H1 (cell line): ENCODE data around the gene CHP2. TPM values are rescaled to one million over a fixed set of nuclear protein-coding genes. Genes with fewer than 3 reads are reported as not detected.

Experiments
- CTCF ChIA-PET: fragments of 300-600 bp; sonication (Branson Sonifier 250); formaldehyde crosslinking; loops from one replicate; lab custom pipeline; 2021; ENCODE audit not compliant: partially characterized antibody; lab: Charles Lee
- POLR2A ChIA-PET: fragments of 300-600 bp; sonication (Branson Sonifier 250); formaldehyde crosslinking; loops from one replicate; lab custom pipeline; 2021; ENCODE audit warnings: inconsistent platforms; ENCODE audit not compliant: partially characterized antibody; lab: Charles Lee
- DNase-seq, 2 experiments: peaks; one replicate each; pipeline versions ENCODE4 v3.0.0 to v3.0.0-alpha.2; 2010 to 2022; ENCODE audit warnings: low spot score in 2 of 2, low read depth in 1 of 2, mixed read lengths in 1 of 2
- FAIRE-seq: peaks from 2 replicates; lab custom pipeline; 2011; peaks lifted over from hg19 to GRCh38; lab: Jason Lieb, UNC
- H2AFZ ChIP-seq: 2 replicates; pipeline ENCODE4 v1.8.1; 2012; ENCODE audit warnings: low read length, inconsistent platforms
- H2AK5ac ChIP-seq: 2 replicates; pipeline ENCODE4 v1.6.1; 2013; ENCODE audit warnings: low read depth, low read length
- H2BK120ac ChIP-seq: replicated peaks from 2 replicates; pipeline ENCODE3; 2013; ENCODE audit warnings: low read depth, low read length, inconsistent platforms
- H2BK12ac ChIP-seq: 2 replicates; pipeline ENCODE4 v1.6.1; 2013; ENCODE audit warnings: low read depth, low read length
- H2BK15ac ChIP-seq: 2 replicates; pipeline ENCODE4 v1.6.1; 2013; ENCODE audit warnings: low read length
- H2BK20ac ChIP-seq: 2 replicates; pipeline ENCODE4 v1.6.1; 2013; ENCODE audit warnings: low read length
- H2BK5ac ChIP-seq: 2 replicates; pipeline ENCODE4 v1.6.1; 2013; ENCODE audit warnings: low read depth, low read length
- H3K14ac ChIP-seq: 2 replicates; pipeline ENCODE4 v1.6.1; 2013; ENCODE audit warnings: inconsistent platforms; ENCODE audit not compliant: insufficient read length
- H3K18ac ChIP-seq: 2 replicates; pipeline ENCODE4 v1.6.1; 2013; ENCODE audit warnings: low read length; ENCODE audit errors: extremely low read depth
- H3K23ac ChIP-seq: 2 replicates; pipeline ENCODE4 v1.6.1; 2013; ENCODE audit warnings: inconsistent platforms; ENCODE audit not compliant: insufficient read length
- H3K23me2 ChIP-seq: 2 replicates; pipeline ENCODE4 v1.6.1; 2013; ENCODE audit warnings: low read depth, low read length
- H3K27ac ChIP-seq: 2 replicates; pipeline ENCODE4 v1.6.1; 2011; ENCODE audit warnings: low read depth, low read length, inconsistent platforms
- H3K27me3 ChIP-seq, 4 experiments: replicated peaks in 1 of 4; 1 replicate in 1 of 4; 2 replicates in 3 of 4; pipeline versions ENCODE4 v1.6.1 to v1.8.1; 2011 to 2013; ENCODE audit warnings: low read length in 3 of 4, mild to moderate bottlenecking in 3 of 4, inconsistent platforms in 2 of 4, mixed read lengths in 2 of 4, moderate library complexity in 1 of 4; ENCODE audit not compliant: control insufficient read depth in 3 of 4, insufficient read depth in 3 of 4; ENCODE audit errors: extremely low read depth in 1 of 4
- H3K36me3 ChIP-seq, 4 experiments: 2 replicates each; pipeline versions ENCODE4 v1.6.1 to v1.8.1; 2011 to 2013; ENCODE audit warnings: mild to moderate bottlenecking in 4 of 4, low read length in 3 of 4, moderate library complexity in 2 of 4, control low read depth in 1 of 4, inconsistent platforms in 1 of 4; ENCODE audit not compliant: insufficient read depth in 4 of 4, control insufficient read depth in 2 of 4
- H3K4ac ChIP-seq: replicated peaks from 2 replicates; pipeline ENCODE3; 2013; ENCODE audit warnings: low read length, low read depth, mixed read lengths, inconsistent platforms; ENCODE audit not compliant: insufficient read length
- H3K4me1 ChIP-seq, 4 experiments: replicated peaks in 1 of 4; 1 replicate in 1 of 4; 2 replicates in 3 of 4; pipeline versions ENCODE4 v1.6.1 to v1.8.1; 2011 to 2013; ENCODE audit warnings: low read length in 3 of 4, inconsistent platforms in 2 of 4, mixed read lengths in 1 of 4; ENCODE audit not compliant: insufficient read depth in 4 of 4, control insufficient read depth in 3 of 4
- H3K4me2 ChIP-seq, 2 experiments: 2 replicates each; pipeline versions ENCODE4 v1.6.1 to v1.8.1; 2011 to 2013; ENCODE audit warnings: low read depth in 2 of 2, low read length in 2 of 2, control low read depth in 1 of 2, inconsistent platforms in 1 of 2, mild to moderate bottlenecking in 1 of 2; ENCODE audit not compliant: insufficient read depth in 1 of 2
- H3K4me3 ChIP-seq, 4 experiments: fragments of 200-600, 300-600 bp in 1 of 4; sonication (generic), shearing (Covaris generic), sonication (Bioruptor Twin) in 1 of 4; 2 replicates each; pipeline versions ENCODE4 v1.5.1 to v1.8.1; 2011 to 2016; ENCODE audit warnings: low read length in 4 of 4, low read depth in 3 of 4, control low read depth in 2 of 4, inconsistent platforms in 2 of 4, mild to moderate bottlenecking in 2 of 4, mixed read lengths in 1 of 4, moderate library complexity in 1 of 4; ENCODE audit not compliant: insufficient read depth in 2 of 4; ENCODE audit errors: extremely low read depth in 1 of 4
- H3K56ac ChIP-seq: replicated peaks from 2 replicates; pipeline ENCODE3; 2013; ENCODE audit warnings: low read depth, mild to moderate bottlenecking, mixed read lengths, low read length, inconsistent platforms; ENCODE audit not compliant: insufficient read length
- H3K79me1 ChIP-seq: 2 replicates; pipeline ENCODE4 v1.6.1; 2013; ENCODE audit warnings: low read depth, low read length, control low read depth
- H3K79me2 ChIP-seq, 2 experiments: 2 replicates each; pipeline versions ENCODE4 v1.6.1 to v1.8.1; 2012 to 2013; ENCODE audit warnings: low read length in 2 of 2, mild to moderate bottlenecking in 2 of 2, inconsistent platforms in 1 of 2; ENCODE audit not compliant: insufficient read depth in 2 of 2, control insufficient read depth in 1 of 2
- H3K9ac ChIP-seq, 4 experiments: replicated peaks in 1 of 4; 1 replicate in 1 of 4; 2 replicates in 3 of 4; pipeline versions ENCODE4 v1.6.1 to v1.8.1; 2011 to 2013; ENCODE audit warnings: low read depth in 3 of 4, low read length in 3 of 4, control low read depth in 2 of 4, mild to moderate bottlenecking in 2 of 4, moderate library complexity in 2 of 4, inconsistent platforms in 1 of 4; ENCODE audit errors: extremely low read depth in 1 of 4
- H3K9me3 ChIP-seq, 2 experiments: 2 replicates each; pipeline versions ENCODE4 v1.6.1 to v1.8.1; 2012 to 2013; ENCODE audit warnings: mild to moderate bottlenecking in 2 of 2, moderate library complexity in 2 of 2, control low read depth in 1 of 2, inconsistent platforms in 1 of 2, low read depth in 1 of 2, low read length in 1 of 2, mixed read lengths in 1 of 2; ENCODE audit not compliant: insufficient read depth in 2 of 2
- H4K20me1 ChIP-seq, 2 experiments: replicated peaks in 1 of 2; 2 replicates each; pipeline versions ENCODE3 to v1.8.1; 2011 to 2013; ENCODE audit warnings: inconsistent platforms in 2 of 2, low read length in 2 of 2, mild to moderate bottlenecking in 1 of 2; ENCODE audit not compliant: insufficient read depth in 2 of 2, control insufficient read depth in 1 of 2
- H4K5ac ChIP-seq: 2 replicates; pipeline ENCODE4 v1.6.1; 2013; ENCODE audit warnings: low read length, low read depth, mixed read lengths, inconsistent platforms; ENCODE audit not compliant: insufficient read length
- H4K8ac ChIP-seq: 2 replicates; pipeline ENCODE4 v1.8.0; 2013; ENCODE audit warnings: mild to moderate bottlenecking, moderate library complexity, low read length, inconsistent platforms; ENCODE audit not compliant: insufficient read depth; ENCODE audit errors: extremely low read depth
- H4K91ac ChIP-seq: replicated peaks from 2 replicates; pipeline ENCODE3; 2013; ENCODE audit warnings: low read length, mixed read lengths, inconsistent platforms; ENCODE audit not compliant: insufficient read length
- ATF2 ChIP-seq: IDR thresholded peaks from 2 replicates; pipeline ENCODE4 v1.6.1; 2012; ENCODE audit warnings: low read length, inconsistent platforms
- BACH1 ChIP-seq: IDR thresholded peaks from 2 replicates; pipeline ENCODE4 v1.6.1; 2012; ENCODE audit warnings: low read length, improper control_type of control experiment
- E2F6 ChIP-seq: IDR thresholded peaks from 2 replicates; pipeline ENCODE4 v1.6.1; 2012; ENCODE audit warnings: inconsistent platforms
- KDM4A ChIP-seq: IDR thresholded peaks from one replicate; pipeline ENCODE4 v1.7.1; 2012; ENCODE audit warnings: low read depth, mild to moderate bottlenecking, moderate library complexity, low read length, inconsistent platforms; ENCODE audit not compliant: severe bottlenecking
- polyA plus RNA-seq, 7 experiments: library from polyadenylated mRNA; depleted of rRNA in 3 of 7; stranded (reverse) in 5 of 7; unstranded in 2 of 7; fragments of >200 nt in 5 of 7; fragments of 200-250 nt in 2 of 7; gene quantifications; 1 replicate in 5 of 7; 2 replicates in 1 of 7; 4 replicates in 1 of 7; pipeline versions ENCODE4 v1.2.1 to v1.2.3, GENCODE V29; 2011 to 2013; ENCODE audit warnings: missing spikeins in 2 of 7, mixed read lengths in 2 of 7
- total RNA-seq: library from RNA; stranded (reverse); fragmentation: NEBNext Ultra II Directional; extraction: Animal tissue kit (Norgen Biotek cat#: 25700); gene quantifications from 2 replicates; pipeline ENCODE4 v1.2.1, GENCODE V29; 2021

The CHP2 gene
- total and polyA plus RNA-seq, 2 of the 8 experiments (the other 6 are each of a cell fraction or from before 2014, with no cell fraction given) = 1.3 to 1.6 TPM

GRCh38 chr16:23765933-23766332 is 11.1 kb downstream of the CHP2 start:
- no peak overlapping the region for H2BK5ac ChIP-seq
- H3K27me3 ChIP-seq = no peaks in the 10 kb centered on the region
- H2BK20ac ChIP-seq = no peak overlapping the region
- CTCF ChIA-PET = interaction anchor here (1.2 to 2.2 kb wide), 2 partner anchors 38 to 270 kb away, joined by 3 to 6 read pairs; no protein-coding TSS in a partner anchor
- no peak overlapping the region for H2BK15ac ChIP-seq
- no peak for FAIRE-seq
- H3K18ac ChIP-seq = no peak overlapping the region
- H4K20me1 ChIP-seq = no peaks in the 10 kb centered on the region
- no peaks in the 10 kb centered on the region for H3K79me2 ChIP-seq
- no peaks in the 10 kb centered on the region for H3K36me3 ChIP-seq
- no peak overlapping the region for H4K8ac ChIP-seq
- H4K5ac ChIP-seq = no peak overlapping the region
- H3K56ac ChIP-seq = no peak overlapping the region
- no peak overlapping the region for H2BK12ac ChIP-seq
- H3K4me1 ChIP-seq = 0 out of 7 replicates have a peak, but pooled peaks cover 0 to 2% (median 0%) of the 10 kb centered on the region in 4 experiments
- no peak overlapping the region for H2BK120ac ChIP-seq
- H3K79me1 ChIP-seq = no peaks in the 10 kb centered on the region
- H2AFZ ChIP-seq = no peak overlapping the region
- H4K91ac ChIP-seq = no peak overlapping the region
- no peak overlapping the region for H2AK5ac ChIP-seq
- no peak overlapping the region for H3K4ac ChIP-seq
- H3K4me2 ChIP-seq = no peak overlapping the region
- H3K23ac ChIP-seq = no peak overlapping the region
- POLR2A ChIA-PET = no interaction called here
- H3K14ac ChIP-seq = no peak overlapping the region
- no peak overlapping the region for H3K9ac ChIP-seq
- no peak overlapping the region for H3K27ac ChIP-seq
- DNase-seq = no peak
- H3K4me3 ChIP-seq = no peak overlapping the region
- H3K9me3 ChIP-seq = no peaks in the 10 kb centered on the region
- H3K23me2 ChIP-seq = no peaks in the 10 kb centered on the region
- TF ChIP-seq KDM4A (no peak), E2F6 (no peak), ATF2 (no peak), BACH1 (no peak)
